Endodermal cell (in vitro differentiated cells): ENCODE results near the gene FRS3. TPM values are rescaled to one million over a fixed set of nuclear protein-coding genes. Genes with fewer than 3 reads are reported as not detected.

Experiments
- DNase-seq: peaks from one replicate; pipeline ENCODE4 v3.0.0-alpha.2; 2017
- H3K27ac ChIP-seq: 2 replicates; pipeline ENCODE4 v1.5.1; 2013; ENCODE audit warnings: mild to moderate bottlenecking, low read depth, low read length, moderate library complexity
- H3K27me3 ChIP-seq: 2 replicates; pipeline ENCODE4 v1.6.1; 2013; ENCODE audit warnings: mild to moderate bottlenecking, low read length, moderate library complexity; ENCODE audit not compliant: insufficient read depth, control insufficient read depth, poor library complexity, severe bottlenecking
- H3K36me3 ChIP-seq: 2 replicates; pipeline ENCODE4 v1.7.0; 2013; ENCODE audit warnings: mild to moderate bottlenecking, low read length, moderate library complexity; ENCODE audit not compliant: control insufficient read depth, insufficient read depth
- H3K4me1 ChIP-seq: one replicate; pipeline ENCODE4 v1.7.0; 2013; ENCODE audit warnings: low read length; ENCODE audit not compliant: control insufficient read depth, insufficient read depth
- H3K4me3 ChIP-seq: 2 replicates; pipeline ENCODE4 v1.5.1; 2013; ENCODE audit warnings: mild to moderate bottlenecking, low read length, moderate library complexity
- H3K9ac ChIP-seq: 2 replicates; pipeline ENCODE4 v1.6.1; 2013; ENCODE audit warnings: mild to moderate bottlenecking, low read length, moderate library complexity; ENCODE audit not compliant: poor library complexity, severe bottlenecking; ENCODE audit errors: extremely low read depth
- H3K9me3 ChIP-seq: 2 replicates; pipeline ENCODE4 v1.6.1; 2013; ENCODE audit warnings: mild to moderate bottlenecking, low read length, moderate library complexity; ENCODE audit not compliant: control insufficient read depth
- H3K27ac Mint-ChIP-seq: 2 replicates; pipeline ENCODE4 v1.8.0; 2020; ENCODE audit warnings: mixed read lengths
- H3K27me3 Mint-ChIP-seq: 2 replicates; pipeline ENCODE4 v1.8.0; 2021; ENCODE audit warnings: mild to moderate bottlenecking, mixed read lengths; ENCODE audit not compliant: insufficient read depth
- H3K36me3 Mint-ChIP-seq: 2 replicates; pipeline ENCODE4 v1.8.0; 2020; ENCODE audit warnings: low read depth, mixed read lengths
- H3K4me1 Mint-ChIP-seq: 2 replicates; pipeline ENCODE4 v1.8.0; 2020; ENCODE audit warnings: mixed read lengths
- H3K4me3 Mint-ChIP-seq: 2 replicates; pipeline ENCODE4 v1.8.0; 2020; ENCODE audit warnings: mild to moderate bottlenecking, moderate library complexity, mixed read lengths
- H3K9me3 Mint-ChIP-seq: 2 replicates; pipeline ENCODE4 v1.8.0; 2020; ENCODE audit warnings: mild to moderate bottlenecking, mixed read lengths
- WGBS, 2 experiments: methylation state at CpG; one replicate each; pipeline versions ENCODE4 v1.1.5 to v1.1.7; 2013; ENCODE audit warnings: missing lambda C conversion rate in 2 of 2, mixed read lengths in 1 of 2; ENCODE audit not compliant: insufficient coverage in 1 of 2, insufficient read length in 1 of 2; 5-methylcytosine and 5-hydroxymethylcytosine counted together
- total RNA-seq, 2 donors: library from RNA; stranded (reverse); fragmentation: NEBNext Ultra II Directional in 1 of 2; extraction: Animal tissue kit (Norgen Biotek cat#: 25700) in 1 of 2; gene quantifications; 2 replicates in 1 of 2; 3 replicates in 1 of 2; pipeline ENCODE4 v1.2.1, GENCODE V29; 2021
- TF ChIP-seq, protein P1 (sequence below): fragments of 200-600 bp; sonication (generic); conservative IDR thresholded peaks from 2 replicates; pipeline ENCODE4 v1.5.0; 2021; ENCODE audit warnings: antibody characterized with exemption, mild to moderate bottlenecking

Gene FRS3
- total RNA-seq, 2 donors from 2014 or later = 7.5 to 12.0 TPM

DNA sequence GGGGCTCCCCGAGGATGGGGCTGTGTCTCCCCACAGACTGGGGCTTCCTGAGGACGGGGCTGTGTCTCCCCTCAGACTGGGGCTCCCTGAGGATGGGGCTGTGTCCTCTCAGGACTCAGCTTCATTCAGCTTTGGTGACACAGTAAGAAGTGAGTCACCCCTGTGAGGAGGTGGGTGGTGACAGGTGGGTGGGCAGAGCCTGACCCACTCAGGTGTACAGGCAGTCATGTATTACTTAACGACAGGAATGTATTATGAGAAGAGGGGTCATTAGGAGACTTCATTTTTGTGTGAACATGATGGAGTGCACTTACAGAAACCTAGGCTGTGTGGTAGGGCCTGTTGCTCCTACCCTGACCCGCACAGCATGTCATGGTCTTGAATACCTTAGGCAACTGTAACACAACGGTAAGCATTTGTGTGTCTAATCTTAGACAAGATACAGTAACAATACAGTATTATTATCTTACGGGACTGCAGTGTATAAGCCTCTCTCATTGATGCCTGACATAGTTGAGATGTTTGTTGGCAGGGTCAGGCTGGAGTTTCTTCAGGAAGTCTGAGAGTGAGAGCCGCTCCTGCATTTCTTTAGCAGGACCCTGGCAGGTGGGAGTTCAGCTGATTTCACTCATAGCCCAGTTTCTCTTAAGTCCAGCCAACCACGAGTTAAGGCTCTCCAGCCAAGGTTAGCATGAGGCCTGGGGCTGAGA, 21.6 kb downstream of the FRS3 start:
- Histone ChIP-seq H3K27me3 (peaks cover 7% of the 10 kb centered on the region), H3K4me1 (peaks cover 7% of the 10 kb centered on the region), H3K27ac (no peak overlapping the region), H3K4me3 (no peak overlapping the region), H3K9ac (no peak overlapping the region), H3K9me3 (no peaks in the 10 kb centered on the region), H3K36me3 (no peaks in the 10 kb centered on the region)
- no peak for DNase-seq
- no peaks in the 10 kb centered on the region for H3K36me3 Mint-ChIP-seq
- H3K27me3 Mint-ChIP-seq = peaks cover 12% of the 10 kb centered on the region
- 76 to 80% methylated on average over 3 to 8 of the region's 8 CpGs for WGBS, 2 experiments
- H3K4me3 Mint-ChIP-seq = no peak overlapping the region
- H3K27ac Mint-ChIP-seq = no peak overlapping the region
- TF ChIP-seq, protein P1, sequence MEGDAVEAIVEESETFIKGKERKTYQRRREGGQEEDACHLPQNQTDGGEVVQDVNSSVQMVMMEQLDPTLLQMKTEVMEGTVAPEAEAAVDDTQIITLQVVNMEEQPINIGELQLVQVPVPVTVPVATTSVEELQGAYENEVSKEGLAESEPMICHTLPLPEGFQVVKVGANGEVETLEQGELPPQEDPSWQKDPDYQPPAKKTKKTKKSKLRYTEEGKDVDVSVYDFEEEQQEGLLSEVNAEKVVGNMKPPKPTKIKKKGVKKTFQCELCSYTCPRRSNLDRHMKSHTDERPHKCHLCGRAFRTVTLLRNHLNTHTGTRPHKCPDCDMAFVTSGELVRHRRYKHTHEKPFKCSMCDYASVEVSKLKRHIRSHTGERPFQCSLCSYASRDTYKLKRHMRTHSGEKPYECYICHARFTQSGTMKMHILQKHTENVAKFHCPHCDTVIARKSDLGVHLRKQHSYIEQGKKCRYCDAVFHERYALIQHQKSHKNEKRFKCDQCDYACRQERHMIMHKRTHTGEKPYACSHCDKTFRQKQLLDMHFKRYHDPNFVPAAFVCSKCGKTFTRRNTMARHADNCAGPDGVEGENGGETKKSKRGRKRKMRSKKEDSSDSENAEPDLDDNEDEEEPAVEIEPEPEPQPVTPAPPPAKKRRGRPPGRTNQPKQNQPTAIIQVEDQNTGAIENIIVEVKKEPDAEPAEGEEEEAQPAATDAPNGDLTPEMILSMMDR = no peak
- H3K9me3 Mint-ChIP-seq = no peaks in the 10 kb centered on the region
- H3K4me1 Mint-ChIP-seq = no peaks in the 10 kb centered on the region

DNA sequence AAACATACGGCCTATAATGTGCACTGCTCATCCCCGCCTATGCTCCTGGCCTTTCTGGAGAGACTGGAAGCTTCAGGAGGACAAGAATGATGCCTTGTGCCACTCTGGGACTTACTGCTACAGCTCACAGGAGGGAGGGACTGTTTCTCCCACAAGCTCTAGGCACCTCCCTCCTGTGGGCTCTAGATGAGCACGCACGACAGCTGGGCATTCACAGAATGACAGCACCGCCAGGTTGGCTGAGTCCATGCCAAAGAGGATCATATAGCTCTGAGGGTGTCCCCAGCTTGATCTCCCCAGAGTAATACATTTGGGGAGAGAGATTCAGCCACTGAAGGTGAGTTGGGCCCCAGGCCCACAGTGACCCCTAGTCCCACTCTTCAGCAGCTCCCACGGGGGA, 22.4 kb downstream of the FRS3 start:
- Histone ChIP-seq H3K4me1 (peaks cover 7% of the 10 kb centered on the region), H3K4me3 (no peak overlapping the region), H3K27me3 (peaks cover 7% of the 10 kb centered on the region), H3K36me3 (no peaks in the 10 kb centered on the region), H3K27ac (no peak overlapping the region), H3K9me3 (no peaks in the 10 kb centered on the region), H3K9ac (no peak overlapping the region)
- H3K36me3 Mint-ChIP-seq = no peaks in the 10 kb centered on the region
- no peak overlapping the region for H3K27ac Mint-ChIP-seq
- TF ChIP-seq, protein P1 = no peak
- no peak for DNase-seq
- WGBS, 2 experiments = 95 to 98% methylated on average over 5 to 6 of the region's 6 CpGs
- no peaks in the 10 kb centered on the region for H3K9me3 Mint-ChIP-seq
- H3K4me1 Mint-ChIP-seq = no peaks in the 10 kb centered on the region
- H3K4me3 Mint-ChIP-seq = no peak overlapping the region
- peaks cover 12% of the 10 kb centered on the region for H3K27me3 Mint-ChIP-seq

DNA sequence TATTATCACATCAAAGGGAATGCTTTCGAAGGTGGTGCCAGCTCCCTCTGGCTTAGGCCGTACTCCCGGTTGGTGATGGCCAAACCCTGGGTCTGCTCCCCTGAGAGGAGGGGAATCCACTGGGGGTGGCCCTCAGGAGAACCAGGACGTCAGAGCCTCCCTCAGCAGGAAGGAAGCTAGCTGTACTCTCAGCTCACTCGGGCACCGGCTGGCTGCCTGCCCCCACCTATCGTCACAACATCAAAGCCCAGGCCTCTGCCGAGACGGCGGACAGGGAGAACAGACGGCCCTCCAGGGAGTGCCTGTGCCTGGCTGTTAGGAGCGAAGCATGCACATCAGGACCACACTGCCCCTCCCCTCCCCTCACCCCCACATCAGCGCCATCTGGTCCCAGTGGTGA, 23.3 kb downstream of the FRS3 start:
- no peak for DNase-seq
- H3K36me3 ChIP-seq = no peaks in the 10 kb centered on the region
- peaks cover 11% of the 10 kb centered on the region for H3K27me3 Mint-ChIP-seq
- H3K27me3 ChIP-seq = peaks cover 7% of the 10 kb centered on the region
- H3K4me3 ChIP-seq = no peak overlapping the region
- TF ChIP-seq, protein P1 = no peak
- H3K9me3 ChIP-seq = no peaks in the 10 kb centered on the region
- no peak overlapping the region for H3K27ac ChIP-seq
- peaks cover 7% of the 10 kb centered on the region for H3K4me1 ChIP-seq
- H3K4me1 Mint-ChIP-seq = no peaks in the 10 kb centered on the region
- H3K36me3 Mint-ChIP-seq = no peaks in the 10 kb centered on the region
- no peak overlapping the region for H3K4me3 Mint-ChIP-seq
- no peak overlapping the region for H3K27ac Mint-ChIP-seq
- no peak overlapping the region for H3K9ac ChIP-seq
- WGBS, 2 experiments = 84 to 86% methylated on average over 8 to 13 of the region's 13 CpGs
- H3K9me3 Mint-ChIP-seq = no peaks in the 10 kb centered on the region
